GM18858 (cell line): ENCODE measurements around the gene GMPR2.

Experiments
- ATAC-seq: cut with Tn5 transposase; IDR thresholded peaks from one replicate; pipeline ENCODE4 v1.9.1; 2021; ENCODE audit not compliant: unreplicated experiment

GMPR2 gene

GRCh38 chr14:24282736-24283135 lies 50.0 kb downstream of the GMPR2 start:
- no peak for ATAC-seq

GRCh38 chr14:24283796-24284460 lies 51.2 kb downstream of the GMPR2 start:
- ATAC-seq = no peak

GRCh38 chr14:24284501-24285035 lies 51.8 kb downstream of the GMPR2 start:
- no peak for ATAC-seq

- no peak for ATAC-seq
Observed at GRCh38 chr14:24285351-24285750, 52.6 kb downstream of the GMPR2 start.

- ATAC-seq = no peak
Observed at GRCh38 chr14:24286996-24287395, 54.3 kb downstream of the GMPR2 start.
